NB4 (cell line): ENCODE results near the gene CRYBA4.

Experiments
- CTCF ChIP-seq: IDR thresholded peaks from one replicate; pipeline ENCODE4 v1.5.1; 2012; ENCODE audit warnings: low read depth, low read length
- MAX ChIP-seq: IDR thresholded peaks from 2 replicates; pipeline ENCODE4 v1.6.1; 2011; ENCODE audit warnings: low read depth, low read length
- MYC ChIP-seq: IDR thresholded peaks from 2 replicates; pipeline ENCODE4 v1.6.1; 2011; ENCODE audit warnings: low read depth, low read length

- TF ChIP-seq CTCF (no peak), MYC (no peak), MAX (no peak)
Observed at GRCh38 chr22:26667140-26667539, 45.4 kb downstream of the CRYBA4 start.
